BJ (cell line): Measurements from ENCODE around the gene MARK1. TPM values are rescaled to one million over a fixed set of nuclear protein-coding genes. Genes with fewer than 3 reads are reported as not detected.
A peak's percentile ranks its signal among the peaks of the same experiment; 100 is the strongest.

Experiments
- CTCF ChIA-PET: fragments of 350-600 bp; formaldehyde crosslinking; extraction: SDS; loops from one replicate; lab custom pipeline; 2021; ENCODE audit warnings: antibody characterized with exemption, inconsistent platforms; lab: Yijun Ruan, JAX
- POLR2A ChIA-PET: fragments of 300-600 bp; sonication (Branson Sonifier 250); formaldehyde crosslinking; extraction: SDS; loops from one replicate; lab custom pipeline; 2021; ENCODE audit warnings: antibody characterized with exemption; lab: Charles Lee
- DNase-seq: peaks from one replicate; pipeline ENCODE4 v3.0.0-alpha.2; 2011; ENCODE audit warnings: low read depth
- H3K27me3 ChIP-seq: 2 replicates; pipeline ENCODE4 v1.6.0; 2011; ENCODE audit warnings: low read length; ENCODE audit not compliant: control insufficient read depth, insufficient read depth
- H3K36me3 ChIP-seq: 2 replicates; pipeline ENCODE4 v1.5.1; 2011; ENCODE audit warnings: low read length; ENCODE audit not compliant: control insufficient read depth, insufficient read depth
- H3K4me3 ChIP-seq: 2 replicates; pipeline ENCODE4 v1.5.1; 2011; ENCODE audit warnings: low read depth, mild to moderate bottlenecking, control low read depth, low read length
- CTCF ChIP-seq: IDR thresholded peaks from 2 replicates; pipeline ENCODE4 v1.5.1; 2011; ENCODE audit warnings: low read depth, mild to moderate bottlenecking, control low read depth, inconsistent platforms, low read length, moderate library complexity; ENCODE audit not compliant: insufficient read depth
- polyA plus RNA-seq: library from polyadenylated mRNA; depleted of rRNA; stranded (reverse); fragments of >200 nt; gene quantifications from 2 replicates; pipeline ENCODE4 v1.2.3, GENCODE V29; 2011

The MARK1 gene
- polyA plus RNA-seq, 1 experiment: 0.97 TPM

DNA sequence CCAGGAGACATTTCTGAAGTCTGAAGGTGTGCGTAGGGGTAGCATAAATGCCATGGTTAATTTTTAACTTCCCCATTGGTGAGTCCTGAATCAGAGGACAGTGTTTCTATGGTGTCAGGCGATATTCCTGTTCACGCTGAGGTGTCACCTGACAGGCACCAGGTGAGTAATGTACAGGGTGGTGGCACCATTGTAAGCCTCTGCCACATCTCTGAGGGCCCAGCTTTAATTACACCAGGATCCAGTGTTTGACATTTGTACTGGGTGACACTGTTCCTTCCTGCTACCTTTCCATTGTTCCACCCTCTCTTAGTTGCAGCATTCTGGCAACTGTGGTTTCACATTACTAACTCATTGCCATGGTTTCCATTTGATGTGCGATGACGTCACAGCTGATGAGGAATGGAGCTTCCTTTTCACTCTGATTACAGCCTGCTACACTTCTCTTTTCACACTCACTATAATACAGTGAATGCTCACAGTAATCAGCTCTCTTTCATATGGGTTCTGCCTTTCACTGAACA, 40.6 kb upstream of the MARK1 start:
- no peaks in the 10 kb centered on the region for H3K27me3 ChIP-seq
- ChIA-PET CTCF (no interaction called here), POLR2A (interaction anchor here (0.6 kb wide), 1 partner anchor 246 kb away, joined by 5 read pairs; no protein-coding TSS in a partner anchor)
- no peak for TF ChIP-seq CTCF
- DNase-seq: peak; percentile 26
- H3K4me3 ChIP-seq: no peak overlapping the region
- H3K36me3 ChIP-seq: no peaks in the 10 kb centered on the region

DNA sequence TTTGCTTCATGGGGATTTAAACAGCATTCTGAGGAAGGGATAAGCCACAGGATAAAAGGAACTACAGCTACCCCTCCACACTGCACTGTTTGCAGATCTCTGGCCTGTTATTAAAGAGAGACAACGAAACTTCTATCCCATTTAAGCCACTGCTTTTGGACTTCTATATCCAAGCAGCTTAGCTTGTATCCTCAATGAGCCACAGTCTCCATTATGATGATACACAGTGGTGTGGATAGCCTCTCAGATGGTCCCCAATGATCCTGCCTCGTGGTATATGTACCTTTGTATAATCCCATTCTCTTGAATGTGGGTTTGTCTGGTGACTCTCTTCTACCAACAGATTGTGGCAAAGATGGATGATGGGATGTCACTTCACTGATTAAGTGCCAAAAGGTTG, 36.0 kb upstream of the MARK1 start:
- no peak for TF ChIP-seq CTCF
- POLR2A ChIA-PET: no interaction called here
- no peak overlapping the region for H3K4me3 ChIP-seq

DNA sequence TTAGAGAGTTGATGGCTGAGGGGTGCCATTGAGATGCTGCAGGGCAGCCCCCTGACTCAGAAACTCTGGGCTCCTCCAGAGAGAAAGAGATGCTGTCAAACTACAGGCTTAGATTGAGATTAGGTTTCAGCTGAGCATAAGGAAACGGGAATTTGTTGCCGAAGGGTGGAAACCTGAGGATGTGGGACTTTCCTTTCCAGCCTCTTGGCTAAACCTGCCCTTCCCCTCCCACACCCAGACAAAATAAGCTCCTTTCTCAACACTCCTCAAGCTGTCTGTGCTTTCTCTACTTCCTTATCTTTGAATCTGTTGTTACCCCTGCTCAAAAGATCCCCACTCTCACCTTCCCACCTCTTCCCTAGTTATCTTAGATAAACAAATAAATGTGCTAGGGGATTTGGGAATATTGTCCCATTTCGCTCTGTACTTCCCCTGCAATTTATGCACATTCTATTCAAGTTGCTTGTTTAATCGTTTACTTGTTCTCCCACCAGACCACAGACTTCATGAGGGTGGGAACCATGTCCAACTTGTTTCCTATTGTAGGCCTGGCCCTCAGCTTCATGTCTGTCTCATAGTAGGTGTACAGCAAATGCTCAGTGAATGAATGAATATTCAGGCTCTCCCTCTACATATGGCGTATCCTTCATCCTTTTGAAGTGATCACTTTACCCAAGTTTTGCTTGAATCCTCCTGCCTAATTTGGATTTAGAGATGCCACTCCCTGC, 30.6 kb upstream of the MARK1 start:
- Histone ChIP-seq H3K27me3 (no peaks in the 10 kb centered on the region), H3K4me3 (no peak overlapping the region), H3K36me3 (no peaks in the 10 kb centered on the region)
- ChIA-PET CTCF (interaction anchor here (1.1 kb wide), 1 partner anchor 14 kb away, joined by 3 read pairs; no protein-coding TSS in a partner anchor), POLR2A (no interaction called here)
- DNase-seq: no peak
- no peak for TF ChIP-seq CTCF

More for the DNA sequence above, 36.0 kb upstream of the MARK1 start:
- Histone ChIP-seq H3K27me3 (no peaks in the 10 kb centered on the region), H3K36me3 (no peaks in the 10 kb centered on the region)
- CTCF ChIA-PET: no interaction called here
- no peak for DNase-seq

DNA sequence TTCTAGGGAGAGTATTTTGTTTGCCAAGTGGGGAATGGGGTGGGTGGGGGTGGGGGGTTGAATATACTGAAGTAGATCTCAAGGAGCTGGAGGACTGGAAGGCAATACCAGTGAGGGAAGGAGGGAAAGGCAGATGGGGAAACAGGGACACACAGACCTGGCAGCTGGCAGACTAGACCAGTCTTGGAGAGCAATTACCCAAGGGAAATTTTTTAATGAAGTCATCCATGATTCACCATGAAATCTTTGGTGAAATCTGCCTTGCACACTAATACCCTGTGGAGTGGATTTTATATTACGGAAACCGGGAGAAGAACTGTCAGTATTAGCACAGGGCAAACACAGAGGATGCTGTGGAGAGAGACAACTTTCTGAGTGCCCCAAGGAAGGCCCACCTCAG, 29.7 kb upstream of the MARK1 start:
- Histone ChIP-seq H3K27me3 (no peaks in the 10 kb centered on the region), H3K36me3 (no peaks in the 10 kb centered on the region), H3K4me3 (no peak overlapping the region)
- no peak for TF ChIP-seq CTCF
- CTCF ChIA-PET: interaction anchor here (1.1 kb wide), 1 partner anchor 14 kb away, joined by 3 read pairs; no protein-coding TSS in a partner anchor
- POLR2A ChIA-PET: no interaction called here
- DNase-seq: no peak

DNA sequence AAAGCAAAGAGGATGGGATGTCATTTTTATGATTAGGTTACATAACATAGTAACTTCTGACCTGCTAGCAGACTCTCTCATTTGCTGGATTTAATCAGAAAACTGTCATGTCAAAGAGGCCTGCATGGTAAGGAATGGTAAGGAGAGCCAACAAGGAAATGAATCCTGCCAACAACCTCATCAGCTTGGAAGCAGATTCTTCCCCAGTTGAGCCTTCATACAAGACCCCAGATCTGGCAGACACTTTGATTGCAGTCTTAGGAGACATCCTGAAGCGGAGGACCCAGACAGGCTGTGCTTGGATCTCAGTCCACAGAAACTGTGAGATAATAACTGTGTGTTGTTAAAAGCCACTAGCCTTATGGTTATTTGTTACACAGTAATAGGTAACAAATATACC, 27.6 kb upstream of the MARK1 start:
- ChIA-PET POLR2A (no interaction called here), CTCF (interaction anchor here (1.0 kb wide), 1 partner anchor 15 kb away, joined by 3 read pairs; no protein-coding TSS in a partner anchor)
- Histone ChIP-seq H3K4me3 (no peak overlapping the region), H3K27me3 (no peaks in the 10 kb centered on the region), H3K36me3 (no peaks in the 10 kb centered on the region)
- DNase-seq: no peak
- no peak for TF ChIP-seq CTCF
